HEK293 (cell line): ENCODE data around the gene JMJD7.

ENCODE experiments used
- CTCF ChIA-PET: fragments of 350-600 bp; formaldehyde crosslinking; extraction: SDS; loops from one replicate; lab custom pipeline; 2021; ENCODE audit warnings: antibody characterized with exemption; lab: Yijun Ruan, JAX
- POLR2A ChIA-PET: fragments of 300-600 bp; formaldehyde crosslinking; extraction: SDS; loops from one replicate; lab custom pipeline; 2020; ENCODE audit warnings: antibody characterized with exemption, inconsistent platforms; lab: Yijun Ruan, JAX
- H3K27ac ChIP-seq: fragments of 200-500 bp; sonication (Bioruptor generic); 2 replicates; pipeline ENCODE4 v1.5.1; 2014; ENCODE audit warnings: low read depth, low read length, control low read depth, inconsistent platforms; ENCODE audit errors: extremely low read depth
- H3K36me3 ChIP-seq, 2 experiments: fragments of 200-500 bp in 1 of 2; sonication (Bioruptor generic) in 1 of 2; 1 replicate in 1 of 2; 2 replicates in 1 of 2; pipeline ENCODE4 v1.5.1; 2014 to 2017; ENCODE audit warnings: inconsistent platforms in 2 of 2, low read length in 2 of 2; ENCODE audit not compliant: control insufficient read depth in 2 of 2, insufficient read depth in 1 of 2
- H3K4me1 ChIP-seq: fragments of 200-500 bp; sonication (Bioruptor generic); 2 replicates; pipeline ENCODE4 v1.5.1; 2014; ENCODE audit warnings: mild to moderate bottlenecking, low read length, inconsistent platforms; ENCODE audit not compliant: control insufficient read depth, insufficient read depth
- H3K4me3 ChIP-seq: 2 replicates; pipeline ENCODE4 v1.5.1; 2011; ENCODE audit warnings: low read depth, mild to moderate bottlenecking, control low read depth, low read length, moderate library complexity
- H3K9me3 ChIP-seq: fragments of 200-500 bp; sonication (Bioruptor generic); 2 replicates; pipeline ENCODE4 v1.5.1; 2014; ENCODE audit warnings: low read depth, low read length, inconsistent platforms; ENCODE audit not compliant: control insufficient read depth, insufficient read depth
- EGR2 ChIP-seq: fragments of 450-650 bp; formaldehyde crosslinking; IDR thresholded peaks from 2 replicates; pipeline ENCODE4 v1.5.1; 2016; ENCODE audit warnings: low read depth, missing biosample characterization, missing genetic modification characterization
- GLIS1 ChIP-seq: fragments of 450-650 bp; formaldehyde crosslinking; IDR thresholded peaks from 2 replicates; pipeline ENCODE4 v1.5.1; 2016; ENCODE audit warnings: missing biosample characterization, missing genetic modification characterization
- PATZ1 ChIP-seq: fragments of 450-650 bp; formaldehyde crosslinking; IDR thresholded peaks from 2 replicates; pipeline ENCODE4 v1.5.1; 2016; ENCODE audit warnings: missing biosample characterization, missing genetic modification characterization
- SP3 ChIP-seq: fragments of 450-650 bp; formaldehyde crosslinking; IDR thresholded peaks from 2 replicates; pipeline ENCODE4 v1.5.1; 2016; ENCODE audit warnings: missing biosample characterization, missing genetic modification characterization
- ZBTB6 ChIP-seq: fragments of 450-650 bp; formaldehyde crosslinking; IDR thresholded peaks from 2 replicates; pipeline ENCODE4 v1.5.1; 2017; ENCODE audit warnings: missing biosample characterization, missing genetic modification characterization
- ZIC2 ChIP-seq: fragments of 450-650 bp; formaldehyde crosslinking; IDR thresholded peaks from 2 replicates; pipeline ENCODE4 v1.5.1; 2016; ENCODE audit warnings: missing biosample characterization, missing genetic modification characterization
- ZNF18 ChIP-seq: fragments of 450-650 bp; formaldehyde crosslinking; IDR thresholded peaks from 2 replicates; pipeline ENCODE4 v1.5.1; 2016; ENCODE audit warnings: missing biosample characterization, missing genetic modification characterization
- ZNF274 ChIP-seq, 2 experiments: fragments of 200-500 bp in 1 of 2; fragments of 450-650 bp in 1 of 2; sonication (Bioruptor generic) in 1 of 2; formaldehyde crosslinking in 1 of 2; IDR thresholded peaks; 2 replicates each; pipeline versions ENCODE4 v1.5.1 to v1.6.1; 2014 to 2016; ENCODE audit warnings: borderline replicate concordance in 1 of 2, inconsistent platforms in 1 of 2, low read length in 1 of 2, missing biosample characterization in 1 of 2, missing genetic modification characterization in 1 of 2
- ZNF518A ChIP-seq: fragments of 450-650 bp; formaldehyde crosslinking; conservative IDR thresholded peaks from 2 replicates; pipeline ENCODE4 v1.5.1; 2016; ENCODE audit warnings: low read depth, missing biosample characterization, missing genetic modification characterization
- ZNF600 ChIP-seq: fragments of 450-650 bp; formaldehyde crosslinking; IDR thresholded peaks from 2 replicates; pipeline ENCODE4 v1.5.1; 2016; ENCODE audit warnings: missing biosample characterization, missing genetic modification characterization
- ZNF610 ChIP-seq: fragments of 450-650 bp; formaldehyde crosslinking; IDR thresholded peaks from 2 replicates; pipeline ENCODE4 v1.5.1; 2016; ENCODE audit warnings: missing biosample characterization, missing genetic modification characterization, borderline replicate concordance
- ZNF664 ChIP-seq: fragments of 450-650 bp; formaldehyde crosslinking; IDR thresholded peaks from 2 replicates; pipeline ENCODE4 v1.5.1; 2016; ENCODE audit warnings: missing biosample characterization, missing genetic modification characterization
- ZNF777 ChIP-seq: fragments of 450-650 bp; formaldehyde crosslinking; IDR thresholded peaks from 2 replicates; pipeline ENCODE4 v1.5.1; 2017; ENCODE audit warnings: missing biosample characterization, missing genetic modification characterization, borderline replicate concordance
- ZNF785 ChIP-seq: fragments of 450-650 bp; formaldehyde crosslinking; IDR thresholded peaks from 2 replicates; pipeline ENCODE4 v1.5.1; 2016; ENCODE audit warnings: missing biosample characterization, missing genetic modification characterization
- ZNF843 ChIP-seq: fragments of 450-650 bp; formaldehyde crosslinking; IDR thresholded peaks from 2 replicates; pipeline ENCODE4 v1.5.1; 2016; ENCODE audit warnings: missing biosample characterization, missing genetic modification characterization

JMJD7 gene

GRCh38 chr15:41851167-41851523 lies 23.3 kb downstream of the JMJD7 start (continued):
- no peak for TF ChIP-seq ZNF785
- no peak for TF ChIP-seq EGR2

GRCh38 chr15:41851755-41852370 lies 24.0 kb downstream of the JMJD7 start:
- ChIA-PET POLR2A (no interaction called here), CTCF (no interaction called here)
- peaks cover 0 to 15% of the 10 kb centered on the region in 2 experiments; a peak in 1 of 3 replicates for H3K36me3 ChIP-seq
- H3K9me3 ChIP-seq: no peaks in the 10 kb centered on the region
- peak; percentile 42 for TF ChIP-seq GLIS1
- no peak for TF ChIP-seq ZNF664
- TF ChIP-seq PATZ1: 0 out of 2 replicates have a peak, but pooled peaks have one; percentile 15
- TF ChIP-seq ZNF18 (tag by site-specific recombination): no peak
- no peak overlapping the region for H3K4me3 ChIP-seq
- H3K4me1 ChIP-seq: no peaks in the 10 kb centered on the region
- H3K27ac ChIP-seq: no peak overlapping the region

- Histone ChIP-seq H3K4me3 (no peak overlapping the region), H3K9me3 (no peaks in the 10 kb centered on the region), H3K4me1 (no peaks in the 10 kb centered on the region), H3K27ac (no peak overlapping the region), H3K36me3 (peaks cover 0 to 7% of the 10 kb centered on the region in 2 experiments; a peak in 1 of 3 replicates)
- ChIA-PET POLR2A (no interaction called here), CTCF (no interaction called here)
- TF ChIP-seq ZNF843 (tag by site-specific recombination) (no peak), ZBTB6 (tag by site-specific recombination) (no peak), SP3 (tag by site-specific recombination) (no peak), ZNF610 (tag by site-specific recombination) (no peak), ZNF600 (tag by site-specific recombination) (peak; percentile 42; the same call in 1 of the 2 replicates)
Measured at GRCh38 chr15:41852736-41853590, 25.1 kb downstream of the JMJD7 start.

GRCh38 chr15:41853831-41854230 lies 25.9 kb downstream of the JMJD7 start:
- Histone ChIP-seq H3K4me3 (no peak overlapping the region), H3K27ac (no peak overlapping the region), H3K36me3 (peaks cover 0 to 1% of the 10 kb centered on the region in 2 experiments; a peak in 1 of 3 replicates), H3K4me1 (no peaks in the 10 kb centered on the region), H3K9me3 (no peaks in the 10 kb centered on the region)
- ChIA-PET CTCF (interaction anchor here (0.6 kb wide), 1 partner anchor 539 kb away, joined by 3 read pairs; no protein-coding TSS in a partner anchor), POLR2A (no interaction called here)
- TF ChIP-seq ZNF518A (tag by site-specific recombination) (no peak), ZNF777 (tag by site-specific recombination) (no peak), ZIC2 (tag by site-specific recombination) (0 out of 2 replicates have a peak, but pooled peaks have one; percentile 1), ZNF274 (IDR thresholded peaks at IDR 0.05; ENCODE audit: low read length) (no peak), ZNF274 (tag by site-specific recombination; IDR thresholded peaks at IDR 0.05; ENCODE audit: borderline replicate concordance) (no peak)
